HTERT RPE-1 (cell line): ENCODE measurements around the gene FGFRL1.
"Not testable (repeated sequence)": the region's sequence is repeated elsewhere in the genome, so short reads cannot be mapped to it uniquely, and the experiment has no call there.

Experiments
- in situ Hi-C: fragments of 300-500 bp; cut with MboI; formaldehyde crosslinking; loops from 4 replicates; pipeline ENCODE4 v1.14.3; 2020; ENCODE audit warnings: low sequenced_read_pairs

FGFRL1 gene

GRCh38 chr4:1048773-1049590 is 37.6 kb downstream of the FGFRL1 start:
- in situ Hi-C loops = no loop called here

GRCh38 chr4:1049591-1049905 is 38.1 kb downstream of the FGFRL1 start:
- in situ Hi-C loops = no loop called here

GRCh38 chr4:1050486-1051213 is 39.2 kb downstream of the FGFRL1 start:
- in situ Hi-C loops = no loop called here

- in situ Hi-C loops = no loop called here
These were observed 40.0 kb downstream of the FGFRL1 start for GRCh38 chr4:1051472-1051871.

GRCh38 chr4:1052231-1052671 is 40.8 kb downstream of the FGFRL1 start:
- in situ Hi-C loops = no loop called here

GRCh38 chr4:1053080-1053661 is 41.7 kb downstream of the FGFRL1 start:
- in situ Hi-C loops = no loop called here

GRCh38 chr4:1053891-1054290 is 42.5 kb downstream of the FGFRL1 start:
- in situ Hi-C loops = not testable (repeated sequence)

- in situ Hi-C loops = not testable (repeated sequence)
These were observed 43.3 kb downstream of the FGFRL1 start for GRCh38 chr4:1054696-1055242.

- in situ Hi-C loops = not testable (repeated sequence)
These were observed 43.8 kb downstream of the FGFRL1 start for GRCh38 chr4:1055243-1055701.

- in situ Hi-C loops = no loop called here
These were observed 44.5 kb downstream of the FGFRL1 start for GRCh38 chr4:1055721-1056590.

- in situ Hi-C loops = no loop called here
These were observed 45.4 kb downstream of the FGFRL1 start for GRCh38 chr4:1056671-1057402.

- in situ Hi-C loops = no loop called here
These were observed 45.9 kb downstream of the FGFRL1 start for GRCh38 chr4:1057403-1057745.

GRCh38 chr4:1058198-1058996 is 47.0 kb downstream of the FGFRL1 start:
- in situ Hi-C loops = no loop called here

GRCh38 chr4:1058997-1059665 is 47.7 kb downstream of the FGFRL1 start:
- in situ Hi-C loops = no loop called here

- in situ Hi-C loops = no loop called here
These were observed 48.7 kb downstream of the FGFRL1 start for GRCh38 chr4:1060121-1060520.

GRCh38 chr4:1060621-1061020 is 49.2 kb downstream of the FGFRL1 start:
- in situ Hi-C loops = no loop called here

GRCh38 chr4:1061056-1061700 is 49.8 kb downstream of the FGFRL1 start:
- in situ Hi-C loops = no loop called here

GRCh38 chr4:1061760-1062159 is 50.3 kb downstream of the FGFRL1 start:
- in situ Hi-C loops = no loop called here
